OCI-LY3 (cell line): Measurements from ENCODE around the gene INVS.

ENCODE experiments used
- H2AFZ ChIP-seq: fragments of 200-600, 300-600 bp; shearing (Covaris generic); 2 replicates; pipeline ENCODE4 v1.6.0; 2014; ENCODE audit warnings: antibody characterized with exemption, low read depth, low read length
- H3K27ac ChIP-seq: fragments of 200-600, 300-600 bp; sonication (generic); 2 replicates; pipeline ENCODE4 v1.5.1; 2014; ENCODE audit warnings: mild to moderate bottlenecking, low read length, moderate library complexity, mixed read lengths
- H3K27me3 ChIP-seq: fragments of 200-600, 300-600 bp; sonication (generic); 2 replicates; pipeline ENCODE4 v1.6.1; 2014; ENCODE audit warnings: low read depth, low read length, mixed read lengths
- H3K36me3 ChIP-seq: fragments of 200-600, 300-600 bp; sonication (generic); replicated peaks from 2 replicates; pipeline ENCODE3; 2014; ENCODE audit warnings: low read depth, low read length, mixed read lengths
- H3K4me1 ChIP-seq: fragments of 300-600, 200-600 bp; sonication (generic); 2 replicates; pipeline ENCODE4 v1.6.1; 2014; ENCODE audit warnings: low read length, mixed read lengths
- H3K4me2 ChIP-seq: fragments of 200-600, 300-600 bp; sonication (generic); 2 replicates; pipeline ENCODE4 v1.6.1; 2014; ENCODE audit warnings: low read length, mixed read lengths
- H3K4me3 ChIP-seq: fragments of 300-600, 200-600 bp; sonication (generic); 2 replicates; pipeline ENCODE4 v1.5.1; 2014; ENCODE audit warnings: antibody characterized with exemption, mild to moderate bottlenecking, low read length, moderate library complexity
- H3K79me2 ChIP-seq: fragments of 300-600, 200-600 bp; shearing (Covaris generic); 2 replicates; pipeline ENCODE4 v1.6.1; 2014; ENCODE audit warnings: mild to moderate bottlenecking, low read length, mixed read lengths
- H3K9ac ChIP-seq: fragments of 300-600, 200-600 bp; shearing (Covaris generic); 2 replicates; pipeline ENCODE4 v1.6.0; 2014; ENCODE audit warnings: mild to moderate bottlenecking, low read length, moderate library complexity
- H3K9me3 ChIP-seq: fragments of 200-600, 300-600 bp; shearing (Covaris generic); 2 replicates; pipeline ENCODE4 v1.6.1; 2014; ENCODE audit warnings: low read length, mixed read lengths; ENCODE audit not compliant: insufficient read depth
- H4K20me1 ChIP-seq: fragments of 200-600, 300-600 bp; sonication (generic); 2 replicates; pipeline ENCODE4 v1.6.1; 2016; ENCODE audit warnings: low read length, mixed read lengths; ENCODE audit not compliant: insufficient read depth
- EZH2phosphoT487 ChIP-seq: fragments of 200-600 bp; shearing (Covaris generic); IDR thresholded peaks from 2 replicates; pipeline ENCODE4 v1.6.1; 2018; ENCODE audit warnings: antibody characterized with exemption, mixed run types, low read depth
- TF ChIP-seq, protein P1 (sequence below): fragments of 200-600, 300-600 bp; sonication (generic); IDR thresholded peaks from 2 replicates; pipeline ENCODE4 v1.5.1; 2014; ENCODE audit warnings: antibody characterized with exemption, low read length, low read depth

INVS gene

GRCh38 chr9:100190339-100190738, 91.3 kb downstream of the INVS start:
- no peaks in the 10 kb centered on the region for H3K27me3 ChIP-seq
- H3K4me3 ChIP-seq = no peak overlapping the region
- no peaks in the 10 kb centered on the region for H3K79me2 ChIP-seq
- H3K36me3 ChIP-seq = peaks cover 9% of the 10 kb centered on the region
- no peaks in the 10 kb centered on the region for H3K4me1 ChIP-seq
- H3K9ac ChIP-seq = no peak overlapping the region
- H2AFZ ChIP-seq = no peak overlapping the region
- H3K4me2 ChIP-seq = no peak overlapping the region
- H3K9me3 ChIP-seq = peaks cover 6% of the 10 kb centered on the region; the same call in 1 of the 2 replicates
- TF ChIP-seq EZH2phosphoT487 = no peak
- TF ChIP-seq, protein P1, sequence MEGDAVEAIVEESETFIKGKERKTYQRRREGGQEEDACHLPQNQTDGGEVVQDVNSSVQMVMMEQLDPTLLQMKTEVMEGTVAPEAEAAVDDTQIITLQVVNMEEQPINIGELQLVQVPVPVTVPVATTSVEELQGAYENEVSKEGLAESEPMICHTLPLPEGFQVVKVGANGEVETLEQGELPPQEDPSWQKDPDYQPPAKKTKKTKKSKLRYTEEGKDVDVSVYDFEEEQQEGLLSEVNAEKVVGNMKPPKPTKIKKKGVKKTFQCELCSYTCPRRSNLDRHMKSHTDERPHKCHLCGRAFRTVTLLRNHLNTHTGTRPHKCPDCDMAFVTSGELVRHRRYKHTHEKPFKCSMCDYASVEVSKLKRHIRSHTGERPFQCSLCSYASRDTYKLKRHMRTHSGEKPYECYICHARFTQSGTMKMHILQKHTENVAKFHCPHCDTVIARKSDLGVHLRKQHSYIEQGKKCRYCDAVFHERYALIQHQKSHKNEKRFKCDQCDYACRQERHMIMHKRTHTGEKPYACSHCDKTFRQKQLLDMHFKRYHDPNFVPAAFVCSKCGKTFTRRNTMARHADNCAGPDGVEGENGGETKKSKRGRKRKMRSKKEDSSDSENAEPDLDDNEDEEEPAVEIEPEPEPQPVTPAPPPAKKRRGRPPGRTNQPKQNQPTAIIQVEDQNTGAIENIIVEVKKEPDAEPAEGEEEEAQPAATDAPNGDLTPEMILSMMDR = no peak
- H4K20me1 ChIP-seq = no peaks in the 10 kb centered on the region
- H3K27ac ChIP-seq = no peak overlapping the region

GRCh38 chr9:100191264-100191663, 92.2 kb downstream of the INVS start:
- no peaks in the 10 kb centered on the region for H4K20me1 ChIP-seq
- no peaks in the 10 kb centered on the region for H3K27me3 ChIP-seq
- H3K4me1 ChIP-seq = no peaks in the 10 kb centered on the region
- H3K27ac ChIP-seq = no peak overlapping the region
- peaks cover 6% of the 10 kb centered on the region; the same call in 1 of the 2 replicates for H3K9me3 ChIP-seq
- peaks cover 9% of the 10 kb centered on the region for H3K36me3 ChIP-seq
- no peak overlapping the region for H2AFZ ChIP-seq
- H3K4me3 ChIP-seq = no peak overlapping the region
- TF ChIP-seq, protein P1 = no peak
- no peak for TF ChIP-seq EZH2phosphoT487
- no peak overlapping the region for H3K4me2 ChIP-seq
- no peak overlapping the region for H3K9ac ChIP-seq
- no peaks in the 10 kb centered on the region for H3K79me2 ChIP-seq

DNA sequence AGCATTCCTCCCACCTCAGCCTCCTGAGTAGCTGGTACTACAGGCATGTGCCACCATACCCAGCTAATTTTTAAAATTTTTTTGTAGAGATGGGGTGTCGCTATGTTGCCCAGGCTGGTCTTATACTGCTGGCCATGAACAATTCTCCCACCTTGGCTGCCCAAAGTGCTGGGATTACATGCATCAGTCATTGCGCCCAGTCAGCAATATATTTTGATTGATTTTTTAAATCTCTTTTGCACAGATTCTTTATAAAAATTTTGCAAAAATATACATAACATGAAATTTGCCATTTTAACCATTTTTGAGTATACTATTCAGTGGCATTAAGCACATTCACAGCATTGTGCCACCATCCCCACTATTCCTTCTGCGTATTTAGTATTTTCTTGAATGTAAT, 94.0 kb downstream of the INVS start:
- Histone ChIP-seq H2AFZ (no peak overlapping the region), H3K4me2 (no peak overlapping the region), H3K27ac (no peak overlapping the region), H3K36me3 (peaks cover 9% of the 10 kb centered on the region), H3K4me3 (no peak overlapping the region), H3K9me3 (peaks cover 6% of the 10 kb centered on the region; the same call in 1 of the 2 replicates), H3K27me3 (no peaks in the 10 kb centered on the region), H3K9ac (no peak overlapping the region), H3K79me2 (no peaks in the 10 kb centered on the region), H3K4me1 (no peaks in the 10 kb centered on the region), H4K20me1 (no peaks in the 10 kb centered on the region)
- TF ChIP-seq, protein P1 = no peak
- TF ChIP-seq EZH2phosphoT487 = no peak

DNA sequence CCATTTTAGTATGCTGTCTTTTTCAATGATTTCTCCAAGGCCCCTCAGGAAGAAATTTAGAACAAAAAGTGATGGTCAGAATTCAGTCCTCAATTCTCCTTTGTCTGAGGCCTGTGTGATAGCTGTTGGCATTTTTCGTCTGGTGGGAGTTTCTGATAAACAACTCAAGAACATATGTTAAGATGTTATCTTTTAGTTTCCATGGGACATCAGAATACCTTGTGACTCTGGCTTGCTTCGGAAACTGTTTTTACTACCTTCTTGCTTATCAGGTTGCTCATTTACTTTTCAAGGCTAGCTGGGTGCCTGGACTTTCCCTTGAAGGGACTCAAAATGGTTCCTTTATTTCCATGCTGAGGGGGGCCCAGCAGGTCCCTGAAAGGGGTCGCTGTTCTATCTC, 97.2 kb downstream of the INVS start:
- TF ChIP-seq, protein P1 = no peak
- no peak for TF ChIP-seq EZH2phosphoT487
- Histone ChIP-seq H3K4me3 (no peak overlapping the region), H3K9ac (no peak overlapping the region), H3K79me2 (no peaks in the 10 kb centered on the region), H2AFZ (no peak overlapping the region), H3K27ac (no peak overlapping the region), H4K20me1 (no peaks in the 10 kb centered on the region), H3K27me3 (no peaks in the 10 kb centered on the region), H3K4me2 (no peak overlapping the region), H3K9me3 (peaks cover 10% of the 10 kb centered on the region; the same call in 1 of the 2 replicates), H3K4me1 (no peaks in the 10 kb centered on the region), H3K36me3 (peaks cover 8% of the 10 kb centered on the region)
